Neural progenitor cell (in vitro differentiated cells): Measurements from ENCODE around the gene KLK10.

Experiments
- EZH2 ChIP-seq: fragments of 200-600 bp; sonication (generic); IDR thresholded peaks from 2 replicates; pipeline ENCODE4 v1.6.1; 2017; ENCODE audit warnings: antibody characterized with exemption, mild to moderate bottlenecking, moderate library complexity
- EZH2phosphoT487 ChIP-seq: fragments of 200-600 bp; sonication (generic); IDR thresholded peaks from 2 replicates; pipeline ENCODE4 v1.6.1; 2017; ENCODE audit warnings: antibody characterized with exemption
- TF ChIP-seq, protein P1 (sequence below): fragments of 200-600 bp; sonication (generic); IDR thresholded peaks from 2 replicates; pipeline ENCODE4 v1.5.1; 2017; ENCODE audit warnings: antibody characterized with exemption, mild to moderate bottlenecking

DNA sequence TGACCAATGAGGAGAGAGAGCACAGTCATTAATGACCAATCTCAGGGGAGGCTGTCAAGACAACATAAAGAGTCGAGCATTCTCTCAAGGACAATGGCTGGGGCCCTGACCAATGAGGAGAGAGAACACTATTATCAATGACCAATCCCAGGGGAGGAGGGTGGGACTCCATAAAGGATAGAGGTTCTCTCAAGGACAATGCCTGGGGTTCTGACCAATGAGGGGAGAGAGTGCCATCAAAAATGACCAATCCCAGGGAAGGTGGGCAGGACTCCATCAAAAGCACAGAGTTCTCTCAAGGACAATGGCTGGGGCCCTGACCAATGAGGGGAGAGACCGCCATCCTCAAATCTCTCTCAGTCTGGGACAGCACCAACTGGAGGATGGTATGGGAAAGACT, 10.2 kb upstream of the KLK10 start:
- TF ChIP-seq, protein P1, sequence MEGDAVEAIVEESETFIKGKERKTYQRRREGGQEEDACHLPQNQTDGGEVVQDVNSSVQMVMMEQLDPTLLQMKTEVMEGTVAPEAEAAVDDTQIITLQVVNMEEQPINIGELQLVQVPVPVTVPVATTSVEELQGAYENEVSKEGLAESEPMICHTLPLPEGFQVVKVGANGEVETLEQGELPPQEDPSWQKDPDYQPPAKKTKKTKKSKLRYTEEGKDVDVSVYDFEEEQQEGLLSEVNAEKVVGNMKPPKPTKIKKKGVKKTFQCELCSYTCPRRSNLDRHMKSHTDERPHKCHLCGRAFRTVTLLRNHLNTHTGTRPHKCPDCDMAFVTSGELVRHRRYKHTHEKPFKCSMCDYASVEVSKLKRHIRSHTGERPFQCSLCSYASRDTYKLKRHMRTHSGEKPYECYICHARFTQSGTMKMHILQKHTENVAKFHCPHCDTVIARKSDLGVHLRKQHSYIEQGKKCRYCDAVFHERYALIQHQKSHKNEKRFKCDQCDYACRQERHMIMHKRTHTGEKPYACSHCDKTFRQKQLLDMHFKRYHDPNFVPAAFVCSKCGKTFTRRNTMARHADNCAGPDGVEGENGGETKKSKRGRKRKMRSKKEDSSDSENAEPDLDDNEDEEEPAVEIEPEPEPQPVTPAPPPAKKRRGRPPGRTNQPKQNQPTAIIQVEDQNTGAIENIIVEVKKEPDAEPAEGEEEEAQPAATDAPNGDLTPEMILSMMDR: no peak
- no peak for TF ChIP-seq EZH2
- no peak for TF ChIP-seq EZH2phosphoT487
